ENCODE measurements around the gene PALD1.

DNA sequence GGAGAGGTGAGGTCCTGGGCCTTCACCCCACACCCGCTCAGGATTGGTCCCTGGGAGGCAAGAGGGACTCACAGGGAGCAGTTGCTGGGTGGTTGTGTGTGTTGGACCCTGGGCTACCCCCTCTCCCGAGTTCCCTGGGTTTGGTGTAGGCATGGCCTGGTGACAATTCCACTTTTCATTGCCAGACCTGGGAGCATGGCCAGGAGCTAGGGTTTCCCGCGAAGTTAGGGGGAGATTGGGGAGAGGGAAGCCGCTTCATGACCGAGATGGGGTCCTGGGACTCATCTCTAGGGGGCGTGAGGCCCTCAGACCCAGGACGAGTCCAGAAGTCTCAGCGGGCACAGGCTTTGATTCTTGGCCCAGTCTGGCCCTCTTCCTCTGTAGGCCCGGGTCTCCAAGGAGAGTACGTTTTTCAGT is 606 bp downstream of the PALD1 start:
- TF ChIP-seq FOXA1 (IDR thresholded peaks at IDR 0.05) (no peak), ZNF384 (IDR thresholded peaks at IDR 0.05) (no peak), CTBP1 (IDR thresholded peaks at IDR 0.05; ENCODE audit: borderline replicate concordance) (no peak), ARNT (IDR thresholded peaks at IDR 0.05) (no peak), SP1 (IDR thresholded peaks at IDR 0.05) (no peak), SUZ12 (IDR thresholded peaks at IDR 0.05) (no peak)
- TF ChIP-seq, protein P1, sequence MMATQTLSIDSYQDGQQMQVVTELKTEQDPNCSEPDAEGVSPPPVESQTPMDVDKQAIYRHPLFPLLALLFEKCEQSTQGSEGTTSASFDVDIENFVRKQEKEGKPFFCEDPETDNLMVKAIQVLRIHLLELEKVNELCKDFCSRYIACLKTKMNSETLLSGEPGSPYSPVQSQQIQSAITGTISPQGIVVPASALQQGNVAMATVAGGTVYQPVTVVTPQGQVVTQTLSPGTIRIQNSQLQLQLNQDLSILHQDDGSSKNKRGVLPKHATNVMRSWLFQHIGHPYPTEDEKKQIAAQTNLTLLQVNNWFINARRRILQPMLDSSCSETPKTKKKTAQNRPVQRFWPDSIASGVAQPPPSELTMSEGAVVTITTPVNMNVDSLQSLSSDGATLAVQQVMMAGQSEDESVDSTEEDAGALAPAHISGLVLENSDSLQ (IDR thresholded peaks at IDR 0.05) = no peak

All from HEK293T (cell line).